ENCODE measurements around the gene MAPK14.

MAPK14 gene

GRCh38 chr6:36102853-36103252, 75.2 kb downstream of the MAPK14 start:
- DNase-seq: no peak
- Histone ChIP-seq H3K4me2 (ENCODE audit: low read depth, low read length) (no peak overlapping the region), H3K4me1 (ENCODE audit: low read length) (no peaks in the 10 kb centered on the region), H3F3A (ENCODE audit: insufficient read depth, low read length) (no peaks in the 10 kb centered on the region), H4K20me1 (ENCODE audit: insufficient read depth, low read length) (no peaks in the 10 kb centered on the region), H3K9me3 (replicated peaks; ENCODE audit: insufficient read depth, low read length) (no peaks in the 10 kb centered on the region), H3K4me3 (ENCODE audit: low read length) (no peak overlapping the region), H2AFZ (ENCODE audit: low read length) (no peak overlapping the region), H3K79me2 (ENCODE audit: low read length) (no peaks in the 10 kb centered on the region), H3K36me3 (replicated peaks; ENCODE audit: insufficient read depth, low read length) (no peaks in the 10 kb centered on the region; the same call in 1 of the 2 replicates), H3K27me3 (replicated peaks; ENCODE audit: insufficient read depth, low read length) (no peaks in the 10 kb centered on the region), H3K27ac (ENCODE audit: low read length) (no peak overlapping the region), H3K9ac (ENCODE audit: low read length) (no peak overlapping the region), H3K9me2 (replicated peaks; ENCODE audit: insufficient read depth, low read length) (no peaks in the 10 kb centered on the region)
- no peak for TF ChIP-seq EZH2 (optimal IDR thresholded peaks at IDR 0.05; ENCODE audit: low read depth, low read length)
- TF ChIP-seq, protein P1, sequence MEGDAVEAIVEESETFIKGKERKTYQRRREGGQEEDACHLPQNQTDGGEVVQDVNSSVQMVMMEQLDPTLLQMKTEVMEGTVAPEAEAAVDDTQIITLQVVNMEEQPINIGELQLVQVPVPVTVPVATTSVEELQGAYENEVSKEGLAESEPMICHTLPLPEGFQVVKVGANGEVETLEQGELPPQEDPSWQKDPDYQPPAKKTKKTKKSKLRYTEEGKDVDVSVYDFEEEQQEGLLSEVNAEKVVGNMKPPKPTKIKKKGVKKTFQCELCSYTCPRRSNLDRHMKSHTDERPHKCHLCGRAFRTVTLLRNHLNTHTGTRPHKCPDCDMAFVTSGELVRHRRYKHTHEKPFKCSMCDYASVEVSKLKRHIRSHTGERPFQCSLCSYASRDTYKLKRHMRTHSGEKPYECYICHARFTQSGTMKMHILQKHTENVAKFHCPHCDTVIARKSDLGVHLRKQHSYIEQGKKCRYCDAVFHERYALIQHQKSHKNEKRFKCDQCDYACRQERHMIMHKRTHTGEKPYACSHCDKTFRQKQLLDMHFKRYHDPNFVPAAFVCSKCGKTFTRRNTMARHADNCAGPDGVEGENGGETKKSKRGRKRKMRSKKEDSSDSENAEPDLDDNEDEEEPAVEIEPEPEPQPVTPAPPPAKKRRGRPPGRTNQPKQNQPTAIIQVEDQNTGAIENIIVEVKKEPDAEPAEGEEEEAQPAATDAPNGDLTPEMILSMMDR (IDR thresholded peaks at IDR 0.05; ENCODE audit: low read length): no peak
- no peak for TF ChIP-seq EZH2phosphoT487 (IDR thresholded peaks at IDR 0.05; ENCODE audit: low read length)

DNA sequence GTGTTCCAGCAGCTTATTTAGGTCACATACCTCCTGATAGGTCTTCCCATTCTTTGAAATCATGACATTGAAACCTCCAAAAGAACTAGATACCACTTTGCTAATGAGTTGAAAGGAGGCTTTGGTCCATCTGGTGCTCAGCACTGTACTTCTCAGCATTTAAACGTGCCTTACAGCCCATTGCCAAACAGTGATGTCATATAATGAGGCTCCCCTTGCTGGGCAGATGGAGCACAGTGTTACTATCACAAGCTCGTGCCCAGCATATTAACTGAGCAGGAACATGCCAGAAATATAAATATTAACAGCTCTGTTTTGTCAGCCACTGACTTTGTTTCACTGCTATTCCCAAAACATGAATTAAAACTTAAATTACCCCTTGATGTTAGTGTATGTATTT, 77.2 kb downstream of the MAPK14 start:
- H3K9me3 ChIP-seq (replicated peaks; ENCODE audit: insufficient read depth, low read length): no peaks in the 10 kb centered on the region
- no peak overlapping the region for H3K27ac ChIP-seq (ENCODE audit: low read length)
- no peak overlapping the region for H3K4me3 ChIP-seq (ENCODE audit: low read length)
- H3K79me2 ChIP-seq (ENCODE audit: low read length): no peaks in the 10 kb centered on the region
- no peaks in the 10 kb centered on the region for H4K20me1 ChIP-seq (ENCODE audit: insufficient read depth, low read length)
- H3K27me3 ChIP-seq (replicated peaks; ENCODE audit: insufficient read depth, low read length): no peaks in the 10 kb centered on the region
- no peak for DNase-seq
- H3K4me2 ChIP-seq (ENCODE audit: low read depth, low read length): no peak overlapping the region
- no peaks in the 10 kb centered on the region for H3F3A ChIP-seq (ENCODE audit: insufficient read depth, low read length)
- H3K9ac ChIP-seq (ENCODE audit: low read length): no peak overlapping the region
- TF ChIP-seq EZH2phosphoT487 (IDR thresholded peaks at IDR 0.05; ENCODE audit: low read length) (no peak), EZH2 (optimal IDR thresholded peaks at IDR 0.05; ENCODE audit: low read depth, low read length) (no peak)
- TF ChIP-seq, protein P1 (IDR thresholded peaks at IDR 0.05; ENCODE audit: low read length): no peak
- H3K4me1 ChIP-seq (ENCODE audit: low read length): no peaks in the 10 kb centered on the region
- H3K36me3 ChIP-seq (replicated peaks; ENCODE audit: insufficient read depth, low read length): no peaks in the 10 kb centered on the region; the same call in 1 of the 2 replicates
- H2AFZ ChIP-seq (ENCODE audit: low read length): no peak overlapping the region
- H3K9me2 ChIP-seq (replicated peaks; ENCODE audit: insufficient read depth, low read length): no peaks in the 10 kb centered on the region

DNA sequence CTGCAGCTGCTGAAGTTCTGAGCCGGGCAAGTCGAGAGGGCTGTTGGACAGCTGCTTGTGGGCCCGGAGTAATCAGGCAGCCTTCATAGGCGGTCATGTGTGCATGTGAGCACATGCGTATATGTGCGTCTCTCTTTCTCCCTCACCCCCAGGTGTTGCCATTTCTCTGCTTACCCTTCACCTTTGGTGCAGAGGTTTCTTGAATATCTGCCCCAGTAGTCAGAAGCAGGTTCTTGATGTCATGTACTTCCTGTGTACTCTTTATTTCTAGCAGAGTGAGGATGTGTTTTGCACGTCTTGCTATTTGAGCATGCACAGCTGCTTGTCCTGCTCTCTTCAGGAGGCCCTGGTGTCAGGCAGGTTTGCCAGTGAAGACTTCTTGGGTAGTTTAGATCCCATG, 81.5 kb downstream of the MAPK14 start:
- H3K4me3 ChIP-seq (ENCODE audit: low read length): no peak overlapping the region
- no peaks in the 10 kb centered on the region for H3K9me2 ChIP-seq (replicated peaks; ENCODE audit: insufficient read depth, low read length)
- no peaks in the 10 kb centered on the region for H4K20me1 ChIP-seq (ENCODE audit: insufficient read depth, low read length)
- H3K4me2 ChIP-seq (ENCODE audit: low read depth, low read length): no peak overlapping the region
- H2AFZ ChIP-seq (ENCODE audit: low read length): no peak overlapping the region
- no peaks in the 10 kb centered on the region for H3K9me3 ChIP-seq (replicated peaks; ENCODE audit: insufficient read depth, low read length)
- H3K27me3 ChIP-seq (replicated peaks; ENCODE audit: insufficient read depth, low read length): no peaks in the 10 kb centered on the region
- H3K27ac ChIP-seq (ENCODE audit: low read length): no peak overlapping the region
- no peak for TF ChIP-seq EZH2 (optimal IDR thresholded peaks at IDR 0.05; ENCODE audit: low read depth, low read length)
- no peak for TF ChIP-seq EZH2phosphoT487 (IDR thresholded peaks at IDR 0.05; ENCODE audit: low read length)
- TF ChIP-seq, protein P1 (IDR thresholded peaks at IDR 0.05; ENCODE audit: low read length): no peak
- H3K36me3 ChIP-seq (replicated peaks; ENCODE audit: insufficient read depth, low read length): no peaks in the 10 kb centered on the region; the same call in 1 of the 2 replicates
- H3K9ac ChIP-seq (ENCODE audit: low read length): no peak overlapping the region
- no peaks in the 10 kb centered on the region for H3K79me2 ChIP-seq (ENCODE audit: low read length)
- no peak for DNase-seq
- no peaks in the 10 kb centered on the region for H3F3A ChIP-seq (ENCODE audit: insufficient read depth, low read length)
- H3K4me1 ChIP-seq (ENCODE audit: low read length): peaks cover 15% of the 10 kb centered on the region

All from MM.1S (cell line).